CD4-positive, alpha-beta memory T cell (primary cell): Measurements from ENCODE around the gene SPATA4. TPM values are rescaled to one million over a fixed set of nuclear protein-coding genes. Genes with fewer than 3 reads are reported as not detected.

Experiments used
- CTCF ChIA-PET: fragments of 350-600 bp; sonication (Branson Sonifier 250); formaldehyde crosslinking; loops from one replicate; lab custom pipeline; 2021; ENCODE audit warnings: inconsistent platforms; ENCODE audit not compliant: partially characterized antibody; lab: Charles Lee
- POLR2A ChIA-PET: fragments of 350-600 bp; sonication (Branson Sonifier 250); formaldehyde crosslinking; loops from one replicate; lab custom pipeline; 2021; ENCODE audit not compliant: partially characterized antibody; lab: Charles Lee
- DNase-seq, 5 donors: peaks; one replicate each; pipeline versions ENCODE4 v3.0.0 to v3.0.0-alpha.2; 2020 to 2022; ENCODE audit warnings: mixed read lengths in 1 of 5
- H3K27ac ChIP-seq: one replicate; pipeline ENCODE4 v1.7.0; 2013; ENCODE audit warnings: low read depth, low read length
- H3K27me3 ChIP-seq: 2 replicates; pipeline ENCODE4 v1.7.0; 2013; ENCODE audit warnings: mild to moderate bottlenecking, low read length, moderate library complexity; ENCODE audit not compliant: insufficient read depth
- H3K36me3 ChIP-seq: 2 replicates; pipeline ENCODE4 v1.7.0; 2013; ENCODE audit warnings: mild to moderate bottlenecking, low read length, moderate library complexity; ENCODE audit not compliant: insufficient read depth
- H3K4me1 ChIP-seq: 2 replicates; pipeline ENCODE4 v1.7.0; 2013; ENCODE audit warnings: mild to moderate bottlenecking, low read length, moderate library complexity; ENCODE audit not compliant: insufficient read depth
- H3K4me3 ChIP-seq, 2 donors: one replicate each; pipeline ENCODE4 v1.7.0; 2013; ENCODE audit warnings: low read length in 2 of 2, mild to moderate bottlenecking in 1 of 2
- H3K9me3 ChIP-seq, 2 donors: one replicate each; pipeline ENCODE4 v1.7.0; 2013; ENCODE audit warnings: low read length in 2 of 2, control low read depth in 1 of 2; ENCODE audit not compliant: control insufficient read depth in 1 of 2
- H3K27ac Mint-ChIP-seq, 7 donors: one replicate each; pipeline ENCODE4 v1.8.0; 2020 to 2021; ENCODE audit warnings: mixed read lengths in 7 of 7, mild to moderate bottlenecking in 6 of 7, inconsistent platforms in 3 of 7, moderate library complexity in 3 of 7
- H3K27me3 Mint-ChIP-seq, 2 donors: one replicate each; pipeline ENCODE4 v1.8.0; 2020 to 2021; ENCODE audit warnings: mixed read lengths in 2 of 2
- H3K36me3 Mint-ChIP-seq, 2 donors: one replicate each; pipeline ENCODE4 v1.8.0; 2020 to 2021; ENCODE audit warnings: mixed read lengths in 2 of 2, inconsistent platforms in 1 of 2, mild to moderate bottlenecking in 1 of 2
- H3K4me1 Mint-ChIP-seq, 4 donors: one replicate each; pipeline ENCODE4 v1.8.0; 2020 to 2021; ENCODE audit warnings: mixed read lengths in 4 of 4, mild to moderate bottlenecking in 1 of 4
- H3K4me3 Mint-ChIP-seq, 8 donors: one replicate each; pipeline ENCODE4 v1.8.0; 2020 to 2021; ENCODE audit warnings: mixed read lengths in 8 of 8, mild to moderate bottlenecking in 7 of 8, moderate library complexity in 6 of 8, inconsistent platforms in 3 of 8
- H3K9me3 Mint-ChIP-seq, 8 donors: one replicate each; pipeline ENCODE4 v1.8.0; 2020 to 2021; ENCODE audit warnings: mixed read lengths in 8 of 8, mild to moderate bottlenecking in 5 of 8, inconsistent platforms in 3 of 8, moderate library complexity in 1 of 8
- intact Hi-C: fragments of 100-400 bp; cut with micrococcal nuclease; formaldehyde crosslinking; loops from one replicate; pipeline ENCODE4 v1.15.1; 2023
- polyA plus RNA-seq, 2 donors: library from polyadenylated mRNA; unstranded; fragments of 300-500 nt; fragmentation: Illumina TruSeq; gene quantifications; one replicate each; pipeline ENCODE4 v1.2.3, GENCODE V29; 2021
- total RNA-seq, 2 experiments: library from RNA; stranded (reverse); gene quantifications; one replicate each; pipeline ENCODE4 v1.2.3, GENCODE V29; 2021

SPATA4 gene
- total RNA-seq (not detected), polyA plus RNA-seq (not detected)

DNA sequence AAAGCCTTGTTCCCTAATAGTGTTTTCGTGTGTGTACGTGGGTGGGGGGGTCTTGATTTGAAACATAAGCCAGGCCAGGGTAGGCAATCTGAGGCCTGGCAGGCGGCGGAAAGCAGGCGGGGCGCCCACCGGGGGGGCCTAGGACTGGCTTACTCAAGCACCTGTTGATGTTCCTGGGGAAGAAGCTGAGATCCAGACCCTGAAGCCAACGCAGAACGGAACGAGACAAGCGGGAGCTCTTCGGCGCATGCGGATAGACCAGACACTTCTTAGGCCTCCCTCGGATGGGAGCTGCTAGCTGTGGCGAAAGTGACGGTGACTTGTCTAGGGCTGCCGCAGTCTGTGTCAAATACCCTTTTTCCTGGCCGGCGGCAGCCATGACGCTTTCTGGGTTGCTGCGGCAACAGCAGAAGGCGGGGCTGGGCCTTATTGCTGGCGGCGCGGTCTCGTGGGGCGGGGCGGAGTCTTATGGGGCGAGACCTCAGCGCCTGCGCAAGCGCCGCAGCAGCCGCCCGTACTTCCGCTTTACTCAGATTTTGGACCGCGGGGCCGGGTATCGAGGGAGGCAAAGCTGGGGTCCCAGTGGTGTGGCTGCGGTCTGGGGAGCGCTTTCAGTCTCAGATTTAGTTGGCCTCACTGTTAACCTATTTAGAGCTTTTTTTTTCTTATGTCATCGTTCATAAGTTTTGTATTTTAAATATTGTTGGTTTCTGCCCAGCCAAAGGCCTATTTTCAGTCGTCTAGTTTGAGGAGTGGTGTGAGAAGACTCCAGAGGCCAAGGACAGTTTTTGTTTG, at the start of gene SPATA4:
Gene SPATA4 (minus strand): TSS at position 402 of the 795 bp plus-strand sequence. CDS start 23 bp downstream, at position 379.
- no peaks in the 10 kb centered on the region for H3K9me3 Mint-ChIP-seq
- H3K36me3 Mint-ChIP-seq, result peaks cover 0 to 5% of the 10 kb centered on the region in 2 donors
- Histone ChIP-seq H3K27ac (no peak within 1 kb of the TSS), H3K36me3 (no peaks in the 10 kb centered on the region), H3K9me3 (no peaks in the 10 kb centered on the region), H3K27me3 (peaks cover 10% of the 10 kb centered on the region), H3K4me3 (peak within 1 kb of the TSS; percentile 66 to 68), H3K4me1 (peaks cover 13% of the 10 kb centered on the region)
- H3K4me1 Mint-ChIP-seq, result peaks cover 5 to 12% (median 10%) of the 10 kb centered on the region in 4 donors
- intact Hi-C loops, result loop anchor here (1.0 to 10.0 kb wide), 5 partner anchors 125 to 1912 kb away; partner anchors contain the start of genes AGA, CEP44, FBXO8 and NEIL3
- ChIA-PET CTCF (interaction anchor here (1.1 kb wide), 2 partner anchors 129 to 136 kb away, joined by 3 to 4 read pairs; no protein-coding TSS in a partner anchor), POLR2A (interaction anchor here (0.9 to 2.5 kb wide), 4 partner anchors 125 to 1247 kb away, joined by 5 to 20 read pairs (median 6); partner anchors contain the start of gene SPCS3)
- H3K27ac Mint-ChIP-seq, result peak within 1 kb of the TSS; percentile 82 to 95 (median 90)
- peak; percentile 89 to 94 (median 91) for DNase-seq
- H3K4me3 Mint-ChIP-seq, result peak within 1 kb of the TSS; percentile 86 to 96 (median 90)
- H3K27me3 Mint-ChIP-seq, result peaks cover 19 to 29% of the 10 kb centered on the region in 2 donors

DNA sequence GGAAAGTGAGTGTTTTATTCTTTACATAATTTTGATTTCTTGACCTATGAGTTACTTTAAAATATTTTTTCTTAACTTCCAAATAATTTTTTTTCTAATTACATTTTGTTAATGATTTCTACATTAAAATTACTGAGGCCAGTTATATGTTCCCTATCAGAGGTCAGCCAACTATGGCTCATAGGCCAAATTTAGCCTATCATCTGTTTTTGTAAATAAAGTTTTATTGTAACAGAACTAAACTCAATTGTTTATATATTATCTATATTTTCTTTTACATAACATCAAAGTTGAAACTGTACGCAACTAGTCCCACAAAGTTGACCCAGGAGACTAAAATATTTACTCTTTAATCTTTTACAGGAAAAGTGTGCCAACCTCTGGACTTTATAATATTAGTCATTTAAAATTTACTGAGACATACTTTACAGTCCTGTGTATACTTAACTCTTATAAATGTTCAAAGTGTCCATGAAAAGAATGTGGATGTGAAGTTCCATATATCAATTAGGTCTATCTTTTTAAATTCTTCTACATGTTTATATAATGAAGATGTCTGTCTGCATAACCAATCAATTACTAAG, 47.5 kb upstream of the SPATA4 start:
- CTCF ChIA-PET, result no interaction called here
- Mint-ChIP-seq H3K27me3 (peaks cover 4 to 9% of the 10 kb centered on the region in 2 donors), H3K9me3 (peaks cover 0 to 3% (median 0%) of the 10 kb centered on the region in 8 donors), H3K36me3 (no peaks in the 10 kb centered on the region), H3K4me3 (no peak overlapping the region), H3K27ac (no peak overlapping the region), H3K4me1 (no peaks in the 10 kb centered on the region)
- Histone ChIP-seq H3K27ac (no peak overlapping the region), H3K4me3 (no peak overlapping the region), H3K27me3 (no peaks in the 10 kb centered on the region), H3K36me3 (no peaks in the 10 kb centered on the region), H3K9me3 (no peaks in the 10 kb centered on the region), H3K4me1 (no peaks in the 10 kb centered on the region)
- intact Hi-C loops, result no loop called here
- POLR2A ChIA-PET, result no interaction called here
- DNase-seq, result no peak

DNA sequence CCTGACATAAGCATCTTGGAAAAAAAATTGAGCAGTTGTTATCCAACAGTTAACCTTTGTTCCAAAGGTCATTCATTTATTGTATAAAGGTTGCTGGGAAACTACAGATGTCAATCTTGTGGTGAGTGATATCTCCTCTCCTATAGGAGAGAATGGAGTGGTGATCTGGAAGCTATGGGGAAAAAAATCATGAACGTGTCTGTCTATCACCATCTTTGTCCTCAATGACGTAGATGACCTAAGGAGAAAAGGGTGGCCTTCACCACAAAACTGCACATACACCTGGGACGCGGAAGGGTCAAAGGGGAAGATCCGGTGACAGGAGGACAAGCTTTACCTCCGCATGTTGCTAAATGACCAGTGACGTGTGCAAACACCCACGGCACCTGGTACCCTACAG, 46.3 kb upstream of the SPATA4 start:
- no peaks in the 10 kb centered on the region for H3K4me1 Mint-ChIP-seq
- CTCF ChIA-PET, result no interaction called here

DNA sequence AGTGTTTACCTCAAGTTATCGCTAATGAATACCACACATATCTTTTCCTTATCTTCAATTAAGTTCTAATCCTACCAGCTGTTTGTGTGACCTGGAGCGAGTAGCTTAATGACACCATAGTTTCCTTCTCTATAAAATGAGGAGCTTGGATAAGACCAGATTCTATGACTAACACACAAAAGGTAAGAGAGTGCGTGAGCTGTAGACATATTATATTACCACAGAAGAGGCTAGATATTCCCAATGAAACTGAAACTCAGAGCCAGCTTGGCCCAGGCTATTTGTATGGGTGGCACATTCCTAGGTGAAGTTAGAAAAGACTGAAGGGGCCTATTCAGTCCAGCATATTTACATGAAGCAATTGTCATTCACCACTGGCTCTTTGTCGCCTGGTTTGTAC, 43.4 kb upstream of the SPATA4 start:
- intact Hi-C loops, result no loop called here
- Mint-ChIP-seq H3K27ac (no peak overlapping the region), H3K4me1 (peaks cover 0 to 3% (median 0%) of the 10 kb centered on the region in 4 donors), H3K36me3 (no peaks in the 10 kb centered on the region), H3K4me3 (no peak overlapping the region), H3K27me3 (peaks cover 0 to 6% of the 10 kb centered on the region in 2 donors), H3K9me3 (no peaks in the 10 kb centered on the region)
- Histone ChIP-seq H3K36me3 (no peaks in the 10 kb centered on the region), H3K9me3 (no peaks in the 10 kb centered on the region), H3K27ac (no peak overlapping the region), H3K27me3 (no peaks in the 10 kb centered on the region), H3K4me3 (no peak overlapping the region), H3K4me1 (no peaks in the 10 kb centered on the region)
- DNase-seq, result no peak
- ChIA-PET POLR2A (no interaction called here), CTCF (interaction anchor here (0.6 kb wide), 1 partner anchor 102 kb away, joined by 3 read pairs; no protein-coding TSS in a partner anchor)

More for the DNA sequence above, 46.3 kb upstream of the SPATA4 start:
- no peak overlapping the region for H3K4me3 Mint-ChIP-seq
- Histone ChIP-seq H3K36me3 (no peaks in the 10 kb centered on the region), H3K4me3 (no peak overlapping the region), H3K9me3 (no peaks in the 10 kb centered on the region), H3K4me1 (no peaks in the 10 kb centered on the region), H3K27me3 (no peaks in the 10 kb centered on the region), H3K27ac (no peak overlapping the region)
- peaks cover 4 to 7% of the 10 kb centered on the region in 2 donors for H3K27me3 Mint-ChIP-seq
- peaks cover 0 to 3% (median 0%) of the 10 kb centered on the region in 8 donors for H3K9me3 Mint-ChIP-seq
- no peak for DNase-seq
- intact Hi-C loops, result no loop called here
- H3K36me3 Mint-ChIP-seq, result no peaks in the 10 kb centered on the region
- POLR2A ChIA-PET, result no interaction called here
- no peak overlapping the region for H3K27ac Mint-ChIP-seq

DNA sequence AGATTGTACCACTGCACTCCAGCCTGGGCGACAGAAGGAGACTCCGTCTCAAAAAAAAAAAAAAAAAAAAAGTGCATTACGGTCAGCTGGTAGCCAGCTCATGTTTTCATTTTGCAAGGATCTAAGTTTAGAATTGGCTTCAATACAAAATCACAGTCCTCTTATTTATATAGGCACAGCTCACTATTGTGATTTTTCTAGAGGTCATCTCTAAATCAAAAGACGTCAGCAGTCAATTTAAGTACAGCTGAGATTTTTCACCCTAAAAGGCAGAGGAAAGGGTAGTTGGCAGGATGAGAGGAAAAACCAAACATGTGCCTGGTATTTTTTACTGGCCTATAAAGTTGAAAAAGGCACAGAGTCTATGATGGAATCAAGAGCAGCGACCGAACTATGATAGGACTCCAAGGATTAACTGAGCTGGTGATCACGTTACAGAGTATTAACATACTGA, 42.8 kb upstream of the SPATA4 start:
- intact Hi-C loops, result no loop called here
- Histone ChIP-seq H3K9me3 (no peaks in the 10 kb centered on the region), H3K4me1 (no peaks in the 10 kb centered on the region), H3K4me3 (no peak overlapping the region), H3K36me3 (no peaks in the 10 kb centered on the region), H3K27ac (no peak overlapping the region), H3K27me3 (no peaks in the 10 kb centered on the region)
- Mint-ChIP-seq H3K27me3 (peaks cover 0 to 6% of the 10 kb centered on the region in 2 donors), H3K9me3 (no peaks in the 10 kb centered on the region), H3K36me3 (no peaks in the 10 kb centered on the region), H3K4me3 (no peak overlapping the region), H3K4me1 (peaks cover 0 to 3% (median 0%) of the 10 kb centered on the region in 4 donors), H3K27ac (no peak overlapping the region)
- POLR2A ChIA-PET, result no interaction called here
- CTCF ChIA-PET, result interaction anchor here (0.6 kb wide), 1 partner anchor 103 kb away, joined by 3 read pairs; no protein-coding TSS in a partner anchor
- DNase-seq, result no peak

DNA sequence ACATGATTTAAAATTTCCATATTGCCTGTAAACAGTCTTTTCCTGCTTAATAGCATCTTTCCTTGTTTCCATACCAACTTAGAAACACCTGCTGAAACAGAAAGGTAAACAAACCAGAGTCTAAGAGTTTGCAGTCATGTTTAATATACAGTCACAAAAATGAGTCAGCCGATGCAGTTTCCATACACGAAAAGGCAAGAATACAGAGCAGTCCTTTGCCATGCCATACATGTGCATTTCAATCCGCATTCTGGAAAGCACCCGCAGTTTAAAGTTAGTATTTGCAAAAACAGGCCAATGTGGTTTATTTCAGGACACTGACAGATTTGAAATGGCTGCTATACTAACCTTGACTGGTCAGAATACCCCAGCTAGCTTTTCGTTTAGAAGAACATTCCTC, 41.6 kb upstream of the SPATA4 start:
- Histone ChIP-seq H3K4me3 (no peak overlapping the region), H3K27ac (no peak overlapping the region), H3K27me3 (no peaks in the 10 kb centered on the region), H3K4me1 (no peaks in the 10 kb centered on the region), H3K36me3 (no peaks in the 10 kb centered on the region), H3K9me3 (no peaks in the 10 kb centered on the region)
- CTCF ChIA-PET, result no interaction called here
- POLR2A ChIA-PET, result no interaction called here
- intact Hi-C loops, result no loop called here
- no peak for DNase-seq
- H3K27me3 Mint-ChIP-seq, result peaks cover 0 to 6% of the 10 kb centered on the region in 2 donors
- no peaks in the 10 kb centered on the region for H3K9me3 Mint-ChIP-seq
- no peak overlapping the region for H3K4me3 Mint-ChIP-seq
- peaks cover 0 to 3% (median 0%) of the 10 kb centered on the region in 4 donors for H3K4me1 Mint-ChIP-seq
- H3K27ac Mint-ChIP-seq, result no peak overlapping the region
- no peaks in the 10 kb centered on the region for H3K36me3 Mint-ChIP-seq

DNA sequence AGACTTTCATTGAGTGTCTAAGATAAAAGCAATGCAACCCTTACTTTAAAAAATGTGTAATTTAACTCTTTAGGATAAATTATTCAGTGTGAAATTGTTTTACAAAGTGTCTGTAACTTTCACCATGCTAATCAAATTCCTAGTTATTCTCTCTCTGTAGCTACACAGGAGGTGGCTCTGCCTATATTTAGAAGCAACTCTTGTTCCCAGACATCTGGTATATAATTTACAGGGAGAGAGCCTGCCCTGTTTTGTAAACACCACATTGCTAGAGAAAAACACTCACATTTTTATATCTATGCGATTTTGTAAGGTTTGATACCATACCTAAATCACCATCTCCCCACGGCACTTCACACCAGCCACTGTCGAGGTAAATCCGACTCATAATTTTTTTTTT, 35.5 kb upstream of the SPATA4 start:
- ChIA-PET POLR2A (no interaction called here), CTCF (no interaction called here)
- no peak overlapping the region for H3K27ac Mint-ChIP-seq
- Histone ChIP-seq H3K27ac (no peak overlapping the region), H3K4me3 (no peak overlapping the region), H3K36me3 (no peaks in the 10 kb centered on the region), H3K27me3 (no peaks in the 10 kb centered on the region), H3K4me1 (no peaks in the 10 kb centered on the region), H3K9me3 (no peaks in the 10 kb centered on the region)
- H3K36me3 Mint-ChIP-seq, result no peaks in the 10 kb centered on the region
- H3K27me3 Mint-ChIP-seq, result peaks cover 5 to 14% of the 10 kb centered on the region in 2 donors
- DNase-seq, result no peak
- no peak overlapping the region for H3K4me3 Mint-ChIP-seq
- H3K9me3 Mint-ChIP-seq, result no peaks in the 10 kb centered on the region
- intact Hi-C loops, result no loop called here
- H3K4me1 Mint-ChIP-seq, result peaks cover 0 to 3% (median 0%) of the 10 kb centered on the region in 4 donors
